GM23338 (cell line): ENCODE data around the gene SNX5. TPM values are rescaled to one million over a fixed set of nuclear protein-coding genes. Genes with fewer than 3 reads are reported as not detected.

Source experiments
- ATAC-seq: fragments of 200-7000 bp; cut with Tn5 transposase; 3 replicates; pipeline ENCODE4 v1.9.1; 2020
- DNase-seq: peaks from one replicate; pipeline ENCODE4 v3.0.0-alpha.2; 2015; ENCODE audit warnings: low spot score
- H2AFZ ChIP-seq: fragments of 200-600 bp; sonication (generic); 2 replicates; pipeline ENCODE4 v1.8.0; 2016; ENCODE audit warnings: antibody characterized with exemption, mild to moderate bottlenecking, moderate library complexity
- H3F3A ChIP-seq: fragments of 200-600 bp; sonication (generic); replicated peaks from 2 replicates; pipeline ENCODE4 v1.8.0; 2017; ENCODE audit warnings: antibody characterized with exemption, mixed run types, low read depth
- H3K27ac ChIP-seq: fragments of 200-600 bp; sonication (generic); 2 replicates; pipeline ENCODE4 v1.6.1; 2016; ENCODE audit warnings: low read depth
- H3K27me3 ChIP-seq: fragments of 200-600 bp; sonication (generic); 2 replicates; pipeline ENCODE4 v1.8.0; 2016; ENCODE audit warnings: mild to moderate bottlenecking, mixed run types, moderate library complexity; ENCODE audit not compliant: insufficient read depth
- H3K36me3 ChIP-seq: fragments of 200-600 bp; sonication (generic); 2 replicates; pipeline ENCODE4 v1.8.0; 2016; ENCODE audit warnings: mild to moderate bottlenecking; ENCODE audit not compliant: insufficient read depth
- H3K4me1 ChIP-seq: fragments of 200-600 bp; sonication (generic); 2 replicates; pipeline ENCODE4 v1.8.0; 2016; ENCODE audit warnings: mild to moderate bottlenecking, moderate library complexity; ENCODE audit not compliant: insufficient read depth
- H3K4me2 ChIP-seq: fragments of 200-600 bp; sonication (generic); 2 replicates; pipeline ENCODE4 v1.7.1; 2017; ENCODE audit warnings: mixed run types
- H3K4me3 ChIP-seq: fragments of 200-600 bp; sonication (generic); 2 replicates; pipeline ENCODE4 v1.6.1; 2016; ENCODE audit warnings: mixed run types
- H3K79me2 ChIP-seq: fragments of 200-600 bp; sonication (generic); replicated peaks from 2 replicates; pipeline ENCODE4 v1.8.0; 2017; ENCODE audit warnings: mild to moderate bottlenecking; ENCODE audit not compliant: insufficient read depth
- H3K9me2 ChIP-seq: fragments of 200-600 bp; sonication (generic); 2 replicates; pipeline ENCODE4 v1.8.0; 2017; ENCODE audit not compliant: insufficient read depth
- H4K20me1 ChIP-seq: fragments of 200-600 bp; sonication (generic); replicated peaks from 2 replicates; pipeline ENCODE4 v1.8.0; 2017; ENCODE audit warnings: mild to moderate bottlenecking; ENCODE audit not compliant: insufficient read depth
- H3K27ac Mint-ChIP-seq: 2 replicates; pipeline ENCODE4 v1.8.0; 2020; ENCODE audit warnings: inconsistent platforms, mild to moderate bottlenecking, moderate library complexity, mixed read lengths
- H3K27me3 Mint-ChIP-seq: 3 replicates; pipeline ENCODE4 v1.8.0; 2022; ENCODE audit warnings: low read depth, mild to moderate bottlenecking, moderate library complexity, mixed read lengths, inconsistent platforms; ENCODE audit not compliant: insufficient read depth, poor library complexity
- H3K36me3 Mint-ChIP-seq: 3 replicates; pipeline ENCODE4 v1.8.0; 2021; ENCODE audit warnings: low read depth, mild to moderate bottlenecking, inconsistent platforms, moderate library complexity, mixed read lengths
- H3K4me1 Mint-ChIP-seq: 3 replicates; pipeline ENCODE4 v1.8.0; 2020; ENCODE audit warnings: mild to moderate bottlenecking, inconsistent platforms, mixed read lengths
- H3K4me3 Mint-ChIP-seq: 3 replicates; pipeline ENCODE4 v1.8.0; 2021; ENCODE audit warnings: moderate library complexity, mild to moderate bottlenecking, inconsistent platforms, mixed read lengths
- H3K9me3 Mint-ChIP-seq: 3 replicates; pipeline ENCODE4 v1.8.0; 2020; ENCODE audit warnings: moderate library complexity, mild to moderate bottlenecking, inconsistent platforms, mixed read lengths
- CREB1 ChIP-seq: fragments of 250-450 bp; sonication (Bioruptor Pico); IDR thresholded peaks from 2 replicates; pipeline ENCODE4 v1.5.0; 2020; ENCODE audit warnings: low read depth, mild to moderate bottlenecking, moderate library complexity
- ETS1 ChIP-seq: IDR thresholded peaks from 2 replicates; pipeline ENCODE4 v1.6.1; 2016; ENCODE audit warnings: antibody characterized with exemption
- EZH2 ChIP-seq: fragments of 200-600 bp; sonication (generic); IDR thresholded peaks from one replicate; pipeline ENCODE4 v1.8.0; 2017; ENCODE audit warnings: antibody characterized with exemption, mild to moderate bottlenecking, low read depth; ENCODE audit not compliant: unreplicated experiment
- POLR2AphosphoS5 ChIP-seq: IDR thresholded peaks from 2 replicates; pipeline ENCODE4 v1.6.1; 2016; ENCODE audit warnings: antibody characterized with exemption, low read depth
- REST ChIP-seq: IDR thresholded peaks from one replicate; pipeline ENCODE4 v1.6.1; 2018; ENCODE audit warnings: antibody characterized with exemption; ENCODE audit not compliant: unreplicated experiment
- ZNF114 ChIP-seq: fragments of 250-450 bp; sonication (Bioruptor Pico); IDR thresholded peaks from 2 replicates; pipeline ENCODE4 v1.5.0; 2020; ENCODE audit warnings: mild to moderate bottlenecking, moderate library complexity
- ZNF331 ChIP-seq: fragments of 250-450 bp; sonication (Bioruptor Pico); IDR thresholded peaks from 2 replicates; pipeline ENCODE4 v1.5.0; 2020; ENCODE audit warnings: low read depth, mild to moderate bottlenecking, moderate library complexity
- ZNF462 ChIP-seq: fragments of 250-450 bp; sonication (Bioruptor Pico); IDR thresholded peaks from 2 replicates; pipeline ENCODE4 v1.5.0; 2020; ENCODE audit warnings: mild to moderate bottlenecking, moderate library complexity
- polyA plus RNA-seq: library from polyadenylated mRNA; unstranded; fragments of >200 nt; fragmentation: Nextera tagmentation; extraction: Ambion mirVana; gene quantifications from 2 replicates; pipeline ENCODE4 v1.2.1, GENCODE V29; 2016
- total RNA-seq: library from RNA; depleted of rRNA; stranded (reverse); fragments of >200 nt; shearing (Covaris generic); gene quantifications from 2 replicates; pipeline ENCODE4 v1.2.3, GENCODE V29; 2014
- TF ChIP-seq, protein P1 (sequence below), 2 experiments: fragments of 200-600 bp in 1 of 2; sonication (generic) in 1 of 2; conservative IDR thresholded peaks; 2 replicates each; pipeline versions ENCODE4 v1.5.1 to v1.6.1; 2016 to 2017; ENCODE audit warnings: antibody characterized with exemption in 2 of 2, low read depth in 2 of 2, mild to moderate bottlenecking in 2 of 2, moderate library complexity in 1 of 2

Gene SNX5
- total and polyA plus RNA-seq, 2 experiments from 2014 or later: 167 to 287 TPM

- DNase-seq (no peak), ATAC-seq (no peak)
- no peak for TF ChIP-seq POLR2AphosphoS5
- no peak for TF ChIP-seq ETS1
- no peak for TF ChIP-seq EZH2
- TF ChIP-seq REST: no peak
- TF ChIP-seq CREB1 (CRISPR knock-in tag): no peak
- no peak for TF ChIP-seq ZNF331 (CRISPR knock-in tag)
- TF ChIP-seq ZNF114 (CRISPR knock-in tag): no peak
- TF ChIP-seq, protein P1, sequence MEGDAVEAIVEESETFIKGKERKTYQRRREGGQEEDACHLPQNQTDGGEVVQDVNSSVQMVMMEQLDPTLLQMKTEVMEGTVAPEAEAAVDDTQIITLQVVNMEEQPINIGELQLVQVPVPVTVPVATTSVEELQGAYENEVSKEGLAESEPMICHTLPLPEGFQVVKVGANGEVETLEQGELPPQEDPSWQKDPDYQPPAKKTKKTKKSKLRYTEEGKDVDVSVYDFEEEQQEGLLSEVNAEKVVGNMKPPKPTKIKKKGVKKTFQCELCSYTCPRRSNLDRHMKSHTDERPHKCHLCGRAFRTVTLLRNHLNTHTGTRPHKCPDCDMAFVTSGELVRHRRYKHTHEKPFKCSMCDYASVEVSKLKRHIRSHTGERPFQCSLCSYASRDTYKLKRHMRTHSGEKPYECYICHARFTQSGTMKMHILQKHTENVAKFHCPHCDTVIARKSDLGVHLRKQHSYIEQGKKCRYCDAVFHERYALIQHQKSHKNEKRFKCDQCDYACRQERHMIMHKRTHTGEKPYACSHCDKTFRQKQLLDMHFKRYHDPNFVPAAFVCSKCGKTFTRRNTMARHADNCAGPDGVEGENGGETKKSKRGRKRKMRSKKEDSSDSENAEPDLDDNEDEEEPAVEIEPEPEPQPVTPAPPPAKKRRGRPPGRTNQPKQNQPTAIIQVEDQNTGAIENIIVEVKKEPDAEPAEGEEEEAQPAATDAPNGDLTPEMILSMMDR (conservative IDR thresholded peaks at IDR 0.05; ENCODE audit: low read depth in 2 of 2): no peak
- TF ChIP-seq ZNF462 (CRISPR knock-in tag): no peak
- Histone ChIP-seq H3K27me3 (no peaks in the 10 kb centered on the region), H3K4me3 (no peak overlapping the region), H3K4me2 (no peak overlapping the region), H3K36me3 (no peaks in the 10 kb centered on the region), H2AFZ (no peak overlapping the region), H3K9me2 (peaks cover 5% of the 10 kb centered on the region; the same call in 1 of the 2 replicates), H4K20me1 (no peaks in the 10 kb centered on the region; the same call in 1 of the 2 replicates), H3K27ac (no peak overlapping the region), H3K4me1 (peaks cover 27% of the 10 kb centered on the region), H3F3A (no peaks in the 10 kb centered on the region; the same call in 1 of the 2 replicates), H3K79me2 (no peaks in the 10 kb centered on the region)
- Mint-ChIP-seq H3K36me3 (peaks cover 4% of the 10 kb centered on the region; the same call in 1 of the 3 replicates), H3K27me3 (peaks cover 16% of the 10 kb centered on the region), H3K9me3 (peaks cover 4% of the 10 kb centered on the region), H3K27ac (no peak overlapping the region), H3K4me3 (no peak overlapping the region), H3K4me1 (peaks cover 45% of the 10 kb centered on the region)
These were observed 36.2 kb downstream of the SNX5 start for GRCh38 chr20:17932396-17932795.
